Retinal pigment epithelial cell (primary cell): ENCODE measurements around the gene TMEM120A.
A peak's percentile ranks its signal among the peaks of the same experiment; 100 is the strongest.
"Not testable (repeated sequence)": the region's sequence is repeated elsewhere in the genome, so short reads cannot be mapped to it uniquely, and the experiment has no call there.

Source experiments
- DNase-seq: peaks from one replicate; pipeline ENCODE4 v3.0.0-alpha.2; 2010; ENCODE audit warnings: low read depth
- H3K4me3 ChIP-seq: 2 replicates; pipeline ENCODE4 v1.5.1; 2011; ENCODE audit warnings: mild to moderate bottlenecking, low read length, control low read depth, moderate library complexity
- TF ChIP-seq, protein P1 (sequence below): conservative IDR thresholded peaks from 2 replicates; pipeline ENCODE4 v1.5.1; 2011; ENCODE audit warnings: low read depth, low read length, control low read depth, inconsistent platforms

The TMEM120A gene

GRCh38 chr7:76020031-76020714, 25.8 kb upstream of the TMEM120A start:
- H3K4me3 ChIP-seq, result no peak overlapping the region
- TF ChIP-seq, protein P1, sequence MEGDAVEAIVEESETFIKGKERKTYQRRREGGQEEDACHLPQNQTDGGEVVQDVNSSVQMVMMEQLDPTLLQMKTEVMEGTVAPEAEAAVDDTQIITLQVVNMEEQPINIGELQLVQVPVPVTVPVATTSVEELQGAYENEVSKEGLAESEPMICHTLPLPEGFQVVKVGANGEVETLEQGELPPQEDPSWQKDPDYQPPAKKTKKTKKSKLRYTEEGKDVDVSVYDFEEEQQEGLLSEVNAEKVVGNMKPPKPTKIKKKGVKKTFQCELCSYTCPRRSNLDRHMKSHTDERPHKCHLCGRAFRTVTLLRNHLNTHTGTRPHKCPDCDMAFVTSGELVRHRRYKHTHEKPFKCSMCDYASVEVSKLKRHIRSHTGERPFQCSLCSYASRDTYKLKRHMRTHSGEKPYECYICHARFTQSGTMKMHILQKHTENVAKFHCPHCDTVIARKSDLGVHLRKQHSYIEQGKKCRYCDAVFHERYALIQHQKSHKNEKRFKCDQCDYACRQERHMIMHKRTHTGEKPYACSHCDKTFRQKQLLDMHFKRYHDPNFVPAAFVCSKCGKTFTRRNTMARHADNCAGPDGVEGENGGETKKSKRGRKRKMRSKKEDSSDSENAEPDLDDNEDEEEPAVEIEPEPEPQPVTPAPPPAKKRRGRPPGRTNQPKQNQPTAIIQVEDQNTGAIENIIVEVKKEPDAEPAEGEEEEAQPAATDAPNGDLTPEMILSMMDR, result peak; percentile 87
- peak; percentile 4 for DNase-seq

GRCh38 chr7:76018520-76018919, 24.1 kb upstream of the TMEM120A start:
- not testable (repeated sequence) for H3K4me3 ChIP-seq, DNase-seq

GRCh38 chr7:76016191-76016947, 22.0 kb upstream of the TMEM120A start:
- DNase-seq, result peak; percentile 5
- no peak overlapping the region for H3K4me3 ChIP-seq
- TF ChIP-seq, protein P1, result no peak

- no peak overlapping the region for H3K4me3 ChIP-seq
- TF ChIP-seq, protein P1, result no peak
- no peak for DNase-seq
Measured at GRCh38 chr7:76011442-76011861, 17.1 kb upstream of the TMEM120A start.

DNA sequence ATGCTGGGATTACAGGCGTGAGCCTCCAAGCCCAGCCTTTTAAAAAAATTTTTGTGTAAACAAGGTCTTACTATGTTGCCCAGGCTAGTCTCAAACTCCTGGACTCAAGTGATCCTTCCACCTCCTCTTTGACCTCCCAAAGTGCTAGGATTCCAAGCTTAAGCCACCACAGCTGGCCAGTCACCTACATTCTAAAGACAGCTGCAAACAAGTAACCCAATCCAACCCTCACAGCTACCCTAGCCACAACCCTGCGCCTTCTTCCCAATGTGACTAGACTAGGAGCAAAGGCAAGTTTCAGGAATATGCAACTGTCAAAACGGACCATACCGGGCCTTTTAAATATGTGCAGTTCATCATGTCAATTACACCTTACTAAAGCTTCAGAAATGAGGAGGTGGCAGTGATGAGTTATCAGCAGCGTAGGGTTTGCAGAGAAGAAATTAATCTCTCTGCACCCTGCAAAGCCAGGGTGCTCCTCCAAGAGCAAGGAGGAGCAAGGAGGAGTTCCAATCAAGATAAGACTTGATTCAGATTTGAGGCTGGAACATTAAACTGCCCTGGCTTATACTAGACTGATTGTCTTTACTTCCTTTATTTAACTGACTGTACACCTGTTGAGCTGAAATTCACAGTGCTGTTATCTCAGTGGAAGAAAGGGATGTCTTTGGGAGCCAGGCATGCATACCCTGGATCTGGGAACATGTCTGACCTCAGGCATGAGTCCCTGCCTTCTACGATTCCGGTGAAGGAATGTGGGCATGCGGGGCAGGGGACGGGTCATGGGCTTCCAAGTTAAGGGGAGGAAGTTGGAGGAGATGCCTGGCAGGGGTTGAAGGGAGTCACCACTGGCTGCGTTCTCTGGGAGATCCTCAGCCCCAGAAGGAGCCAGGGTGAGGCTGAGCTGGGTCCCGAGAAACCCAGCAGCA, 15.5 kb upstream of the TMEM120A start:
- no peak for DNase-seq
- no peak overlapping the region for H3K4me3 ChIP-seq
- TF ChIP-seq, protein P1, result no peak

- H3K4me3 ChIP-seq, result no peak overlapping the region
- no peak for DNase-seq
- TF ChIP-seq, protein P1, result no peak
Measured at GRCh38 chr7:76008156-76008687, 13.8 kb upstream of the TMEM120A start.

GRCh38 chr7:76005004-76005403, 10.6 kb upstream of the TMEM120A start:
- H3K4me3 ChIP-seq, DNase-seq: not testable (repeated sequence)
